Astrocyte of the spinal cord (primary cell): ENCODE results near the gene PPME1.
A peak's percentile ranks its signal among the peaks of the same experiment; 100 is the strongest.

ENCODE experiments used
- DNase-seq: peaks from one replicate; pipeline ENCODE4 v3.0.0; 2011; ENCODE audit warnings: low read depth, low spot score
- H3K4me3 ChIP-seq: 2 replicates; pipeline ENCODE4 v1.5.1; 2011; ENCODE audit warnings: low read depth, mild to moderate bottlenecking, low read length, moderate library complexity
- CTCF ChIP-seq: IDR thresholded peaks from 2 replicates; pipeline ENCODE4 v1.5.1; 2012; ENCODE audit warnings: low read depth, mild to moderate bottlenecking, low read length, inconsistent platforms
- in situ Hi-C: cut with HindIII; loops from 2 replicates; pipeline ENCODE4 v1.10.0; 2017; ENCODE audit warnings: low sequenced_read_pairs

PPME1 gene

GRCh38 chr11:74171997-74172396 lies 908 bp downstream of the PPME1 start:
- in situ Hi-C loops, result no loop called here
- peak overlapping the region; percentile 96 for H3K4me3 ChIP-seq
- DNase-seq, result peak; percentile 3
- no peak for TF ChIP-seq CTCF

- in situ Hi-C loops, result no loop called here
- no peak overlapping the region for H3K4me3 ChIP-seq
- TF ChIP-seq CTCF, result no peak
Measured at GRCh38 chr11:74175920-74176319, 4.8 kb downstream of the PPME1 start.

GRCh38 chr11:74179234-74180052 lies 8.4 kb downstream of the PPME1 start:
- TF ChIP-seq CTCF, result no peak
- peak; percentile 17 for DNase-seq
- H3K4me3 ChIP-seq, result no peak overlapping the region
- in situ Hi-C loops, result no loop called here

More at GRCh38 chr11:74175920-74176319, 4.8 kb downstream of the PPME1 start:
- no peak for DNase-seq

- no peak overlapping the region for H3K4me3 ChIP-seq
- TF ChIP-seq CTCF, result no peak
- no peak for DNase-seq
- in situ Hi-C loops, result no loop called here
Measured at GRCh38 chr11:74182635-74183034, 11.5 kb downstream of the PPME1 start.

GRCh38 chr11:74185285-74185684 lies 14.2 kb downstream of the PPME1 start:
- DNase-seq, result no peak
- H3K4me3 ChIP-seq, result no peak overlapping the region
- in situ Hi-C loops, result no loop called here
- TF ChIP-seq CTCF, result no peak

- TF ChIP-seq CTCF, result no peak
- in situ Hi-C loops, result no loop called here
- no peak overlapping the region for H3K4me3 ChIP-seq
- peak; percentile 37 for DNase-seq
Measured at GRCh38 chr11:74185695-74186094, 14.6 kb downstream of the PPME1 start.
